ENCODE results near the gene TJP2. TPM values are rescaled to one million over a fixed set of nuclear protein-coding genes. Genes with fewer than 3 reads are reported as not detected.

Gene TJP2
- total and polyA plus RNA-seq, 2 of the 4 experiments (the other 2 are of a cell fraction): 38.3 to 49.3 TPM

DNA sequence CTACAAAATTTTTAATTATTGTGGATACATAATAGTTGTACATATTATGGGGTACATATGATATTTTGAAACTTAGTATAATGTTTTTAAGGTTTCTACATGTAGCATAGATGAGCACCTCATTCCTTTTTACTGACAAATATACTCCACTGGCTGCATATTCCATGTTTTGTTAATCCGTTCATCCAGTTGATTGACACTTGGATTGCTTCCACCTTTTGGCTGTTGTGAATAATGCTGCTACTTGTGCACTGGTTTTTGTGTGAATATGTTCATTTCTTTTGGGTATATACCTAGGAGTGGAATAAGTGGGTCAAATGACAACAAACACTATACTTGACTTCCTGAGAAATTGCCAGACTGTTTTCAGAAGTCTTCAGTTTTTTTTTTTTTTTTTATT is 148.2 kb downstream of the TJP2 start:
- Histone ChIP-seq H3K9ac (ENCODE audit: low read depth, low read length) (no peak overlapping the region), H3K4ac (ENCODE audit: low read depth, low read length) (no peak overlapping the region), H3K4me3 (ENCODE audit: insufficient read depth, low read depth, low read length) (no peak overlapping the region), H2AK9ac (replicated peaks; ENCODE audit: low read depth, low read length, poor library complexity) (no peak overlapping the region), H2BK20ac (ENCODE audit: low read depth, low read length) (no peak overlapping the region), H4K8ac (ENCODE audit: low read depth in 2 of 2, low read length in 2 of 2) (no peak overlapping the region), H2BK120ac (ENCODE audit: low read depth, low read length) (no peak overlapping the region), H2AFZ (replicated peaks; ENCODE audit: low read length, poor library complexity) (no peak overlapping the region), H4K20me1 (ENCODE audit: insufficient read depth, low read length) (no peaks in the 10 kb centered on the region), H3K36me3 (ENCODE audit: control insufficient read depth, insufficient read depth, low read length) (no peaks in the 10 kb centered on the region), H3K14ac (replicated peaks; ENCODE audit: low read depth, low read length) (no peak overlapping the region), H4K5ac (ENCODE audit: low read depth, low read length) (no peak overlapping the region), H2BK15ac (ENCODE audit: low read depth, low read length) (no peak overlapping the region), H3K4me1 (ENCODE audit: control insufficient read depth, insufficient read depth, low read length) (no peaks in the 10 kb centered on the region), H3K4me2 (ENCODE audit: low read depth, low read length) (no peak overlapping the region), H3K18ac (ENCODE audit: low read depth, low read length) (no peak overlapping the region), H3K27me3 (ENCODE audit: control insufficient read depth, insufficient read depth, low read length) (peaks cover 60% of the 10 kb centered on the region), H3K56ac (ENCODE audit: extremely low read depth, insufficient read depth, low read length) (no peak overlapping the region), H3K27ac (ENCODE audit: insufficient read depth, low read length) (no peak overlapping the region), H2BK5ac (ENCODE audit: low read depth, low read length, poor library complexity, severe bottlenecking) (no peak overlapping the region), H3K9me1 (ENCODE audit: insufficient read depth, low read length) (no peaks in the 10 kb centered on the region), H3K23ac (ENCODE audit: low read depth, low read length) (no peak overlapping the region), H4K91ac (ENCODE audit: insufficient read depth, low read depth, low read length) (no peak overlapping the region), H2AK5ac (ENCODE audit: low read depth, low read length) (no peak overlapping the region), H3K9me3 (ENCODE audit: control insufficient read depth, insufficient read depth, low read length) (no peaks in the 10 kb centered on the region), H3K79me1 (ENCODE audit: low read depth in 1 of 2, low read length in 2 of 2) (no peaks in the 10 kb centered on the region)
- no peak for DNase-seq
- dilution Hi-C loops (cut with HindIII; ENCODE audit: low sequenced_read_pairs, unreplicated experiment) (no loop called here), in situ Hi-C loops (cut with MboI; ENCODE audit: low sequenced_read_pairs) (no loop called here), intact Hi-C loops (cut with micrococcal nuclease) (no loop called here)
- WGBS, 2 experiments (ENCODE audit: extremely low coverage in 2 of 2, insufficient read length in 1 of 2): no CpG with 5 or more reads among the region's 1 CpG
- ChIA-PET POLR2A (ENCODE audit: unreplicated experiment) (no interaction called here), CTCF (interaction anchor here (0.6 kb wide), 2 partner anchors 85 to 1770 kb away, joined by 3 read pairs; no protein-coding TSS in a partner anchor)
- TF ChIP-seq RCOR1 (IDR thresholded peaks at IDR 0.05; ENCODE audit: insufficient replicate concordance, low read length) (no peak), FOS (IDR thresholded peaks at IDR 0.05; ENCODE audit: low read depth, low read length) (no peak)
- ATAC-seq (ENCODE audit: low read depth): no peak
- no TSS peak for BruUV-seq (replicated peaks)
